Neural cell (in vitro differentiated cells): ENCODE measurements around the gene TNNT3. TPM values are rescaled to one million over a fixed set of nuclear protein-coding genes. Genes with fewer than 3 reads are reported as not detected.

Experiments
- H2AFZ ChIP-seq: fragments of 200-600, 300-800 bp; sonication (generic), shearing (Covaris generic); 2 replicates; pipeline ENCODE4 v1.6.0; 2014; ENCODE audit warnings: low read depth, mild to moderate bottlenecking, antibody characterized with exemption, low read length, moderate library complexity
- H3F3A ChIP-seq: fragments of 200-600 bp; shearing (Covaris generic); 2 replicates; pipeline ENCODE4 v1.6.1; 2016; ENCODE audit warnings: mild to moderate bottlenecking, moderate library complexity, mixed read lengths, antibody characterized with exemption, low read length; ENCODE audit not compliant: insufficient read depth, poor library complexity, severe bottlenecking
- H3K27ac ChIP-seq: fragments of 200-600, 300-800 bp; sonication (generic), shearing (Covaris generic); 2 replicates; pipeline ENCODE4 v1.5.1; 2014; ENCODE audit warnings: mild to moderate bottlenecking, low read length, moderate library complexity
- H3K27me3 ChIP-seq: fragments of 300-800, 200-600 bp; sonication (generic), shearing (Covaris generic); 2 replicates; pipeline ENCODE4 v1.6.0; 2014; ENCODE audit warnings: mild to moderate bottlenecking, low read depth, low read length, moderate library complexity; ENCODE audit not compliant: insufficient read depth
- H3K36me3 ChIP-seq: fragments of 300-800, 200-600 bp; sonication (generic), shearing (Covaris generic); 2 replicates; pipeline ENCODE4 v1.5.1; 2014; ENCODE audit warnings: mild to moderate bottlenecking, antibody characterized with exemption, low read length, moderate library complexity; ENCODE audit not compliant: insufficient read depth
- H3K4me2 ChIP-seq: fragments of 300-800, 200-600 bp; sonication (generic), shearing (Covaris generic); 2 replicates; pipeline ENCODE4 v1.6.0; 2014; ENCODE audit warnings: mild to moderate bottlenecking, low read length
- H3K4me3 ChIP-seq: fragments of 300-800, 200-600 bp; sonication (generic), shearing (Covaris generic); 2 replicates; pipeline ENCODE4 v1.5.1; 2014; ENCODE audit warnings: mild to moderate bottlenecking, low read length, moderate library complexity
- H3K79me2 ChIP-seq: fragments of 200-600 bp; shearing (Covaris generic); replicated peaks from 2 replicates; pipeline ENCODE4 v1.6.0; 2014; ENCODE audit warnings: mild to moderate bottlenecking, low read length, moderate library complexity; ENCODE audit not compliant: insufficient read depth
- H3K9ac ChIP-seq: fragments of 300-800, 200-600 bp; sonication (generic), shearing (Covaris generic); 2 replicates; pipeline ENCODE4 v1.6.1; 2016; ENCODE audit warnings: mild to moderate bottlenecking, low read length, mixed read lengths
- H3K9me2 ChIP-seq: fragments of 200-600 bp; shearing (Covaris generic); 2 replicates; pipeline ENCODE4 v1.6.1; 2016; ENCODE audit warnings: mild to moderate bottlenecking, low read length, mixed read lengths; ENCODE audit not compliant: insufficient read depth
- H3K9me3 ChIP-seq: fragments of 200-600, 300-800 bp; sonication (generic), shearing (Covaris generic); 2 replicates; pipeline ENCODE4 v1.6.1; 2016; ENCODE audit warnings: mild to moderate bottlenecking, mixed run types, low read length, moderate library complexity, mixed read lengths
- H4K20me1 ChIP-seq: fragments of 200-600 bp; shearing (Covaris generic); 2 replicates; pipeline ENCODE4 v1.6.1; 2016; ENCODE audit warnings: mild to moderate bottlenecking, mixed run types; ENCODE audit not compliant: insufficient read depth
- EP300 ChIP-seq: fragments of 450-650 bp; conservative IDR thresholded peaks from 2 replicates; pipeline ENCODE4 v1.6.1; 2014; ENCODE audit warnings: antibody characterized with exemption, mild to moderate bottlenecking, moderate library complexity; ENCODE audit not compliant: poor library complexity, severe bottlenecking
- EZH2 ChIP-seq: fragments of 200-600, 300-800 bp; shearing (Covaris generic), sonication (generic); IDR thresholded peaks from 2 replicates; pipeline ENCODE4 v1.6.1; 2014; ENCODE audit warnings: antibody characterized with exemption, low read length, borderline replicate concordance, mild to moderate bottlenecking; ENCODE audit not compliant: insufficient read depth, poor library complexity, severe bottlenecking
- MXI1 ChIP-seq: fragments of 450-650 bp; conservative IDR thresholded peaks from 2 replicates; pipeline ENCODE4 v1.6.1; 2014; ENCODE audit warnings: antibody characterized with exemption, mild to moderate bottlenecking; ENCODE audit not compliant: poor library complexity, severe bottlenecking
- POLR2AphosphoS5 ChIP-seq: IDR thresholded peaks from 2 replicates; pipeline ENCODE4 v1.6.1; 2012
- RAD21 ChIP-seq: fragments of 450-650 bp; conservative IDR thresholded peaks from 2 replicates; pipeline ENCODE4 v1.6.1; 2014; ENCODE audit warnings: antibody characterized with exemption, mild to moderate bottlenecking, moderate library complexity
- SMC3 ChIP-seq: fragments of 450-650 bp; conservative IDR thresholded peaks from 2 replicates; pipeline ENCODE4 v1.6.1; 2014; ENCODE audit warnings: antibody characterized with exemption, mild to moderate bottlenecking, moderate library complexity; ENCODE audit not compliant: poor library complexity
- TAF1 ChIP-seq: IDR thresholded peaks from 2 replicates; pipeline ENCODE4 v1.6.1; 2012; ENCODE audit warnings: low read depth
- polyA plus RNA-seq: library from polyadenylated mRNA; depleted of rRNA; stranded (reverse); fragments of >200 nt; gene quantifications from 2 replicates; pipeline ENCODE4 v1.2.3, GENCODE V29; 2014
- TF ChIP-seq, protein P1 (sequence below): IDR thresholded peaks from 2 replicates; pipeline ENCODE4 v1.6.1; 2012; ENCODE audit warnings: borderline replicate concordance
- TF ChIP-seq, protein P2 (sequence below): fragments of 450-650 bp; IDR thresholded peaks from 2 replicates; pipeline ENCODE4 v1.5.1; 2014; ENCODE audit warnings: antibody characterized with exemption, mild to moderate bottlenecking, moderate library complexity; ENCODE audit not compliant: poor library complexity, severe bottlenecking

The TNNT3 gene
- polyA plus RNA-seq, 1 donor from 2014 or later: not detected

DNA sequence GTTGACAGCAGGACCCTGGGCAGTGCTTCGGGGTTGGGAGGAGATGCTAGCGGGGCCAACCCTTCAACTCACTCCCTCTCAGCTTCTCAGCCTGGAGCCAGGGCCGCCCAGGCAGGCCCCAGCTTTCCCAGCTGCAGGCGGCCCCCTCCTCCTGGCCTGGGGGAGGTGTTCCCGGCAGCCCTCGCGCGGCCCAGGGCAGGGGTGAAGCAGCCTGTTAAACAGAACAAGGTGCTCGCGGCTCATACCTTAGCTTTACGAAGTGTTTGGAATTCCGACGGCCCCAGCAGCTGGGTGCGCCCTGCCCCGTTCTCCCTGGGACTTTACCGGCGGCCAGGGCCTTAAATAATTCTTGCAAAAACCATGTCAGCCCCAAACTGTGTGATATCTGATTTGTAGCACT lies 44.8 kb downstream of the TNNT3 start:
- Histone ChIP-seq H3K79me2 (no peaks in the 10 kb centered on the region), H3F3A (no peaks in the 10 kb centered on the region), H3K4me2 (no peak overlapping the region), H3K36me3 (no peaks in the 10 kb centered on the region), H3K9me3 (no peaks in the 10 kb centered on the region), H4K20me1 (no peaks in the 10 kb centered on the region), H3K9me2 (no peaks in the 10 kb centered on the region), H3K9ac (no peak overlapping the region), H3K27me3 (no peaks in the 10 kb centered on the region), H3K4me3 (no peak overlapping the region), H3K27ac (no peak overlapping the region), H2AFZ (no peak overlapping the region)
- TF ChIP-seq, protein P1, sequence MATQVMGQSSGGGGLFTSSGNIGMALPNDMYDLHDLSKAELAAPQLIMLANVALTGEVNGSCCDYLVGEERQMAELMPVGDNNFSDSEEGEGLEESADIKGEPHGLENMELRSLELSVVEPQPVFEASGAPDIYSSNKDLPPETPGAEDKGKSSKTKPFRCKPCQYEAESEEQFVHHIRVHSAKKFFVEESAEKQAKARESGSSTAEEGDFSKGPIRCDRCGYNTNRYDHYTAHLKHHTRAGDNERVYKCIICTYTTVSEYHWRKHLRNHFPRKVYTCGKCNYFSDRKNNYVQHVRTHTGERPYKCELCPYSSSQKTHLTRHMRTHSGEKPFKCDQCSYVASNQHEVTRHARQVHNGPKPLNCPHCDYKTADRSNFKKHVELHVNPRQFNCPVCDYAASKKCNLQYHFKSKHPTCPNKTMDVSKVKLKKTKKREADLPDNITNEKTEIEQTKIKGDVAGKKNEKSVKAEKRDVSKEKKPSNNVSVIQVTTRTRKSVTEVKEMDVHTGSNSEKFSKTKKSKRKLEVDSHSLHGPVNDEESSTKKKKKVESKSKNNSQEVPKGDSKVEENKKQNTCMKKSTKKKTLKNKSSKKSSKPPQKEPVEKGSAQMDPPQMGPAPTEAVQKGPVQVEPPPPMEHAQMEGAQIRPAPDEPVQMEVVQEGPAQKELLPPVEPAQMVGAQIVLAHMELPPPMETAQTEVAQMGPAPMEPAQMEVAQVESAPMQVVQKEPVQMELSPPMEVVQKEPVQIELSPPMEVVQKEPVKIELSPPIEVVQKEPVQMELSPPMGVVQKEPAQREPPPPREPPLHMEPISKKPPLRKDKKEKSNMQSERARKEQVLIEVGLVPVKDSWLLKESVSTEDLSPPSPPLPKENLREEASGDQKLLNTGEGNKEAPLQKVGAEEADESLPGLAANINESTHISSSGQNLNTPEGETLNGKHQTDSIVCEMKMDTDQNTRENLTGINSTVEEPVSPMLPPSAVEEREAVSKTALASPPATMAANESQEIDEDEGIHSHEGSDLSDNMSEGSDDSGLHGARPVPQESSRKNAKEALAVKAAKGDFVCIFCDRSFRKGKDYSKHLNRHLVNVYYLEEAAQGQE: no peak
- TF ChIP-seq EP300 (no peak), SMC3 (no peak)

DNA sequence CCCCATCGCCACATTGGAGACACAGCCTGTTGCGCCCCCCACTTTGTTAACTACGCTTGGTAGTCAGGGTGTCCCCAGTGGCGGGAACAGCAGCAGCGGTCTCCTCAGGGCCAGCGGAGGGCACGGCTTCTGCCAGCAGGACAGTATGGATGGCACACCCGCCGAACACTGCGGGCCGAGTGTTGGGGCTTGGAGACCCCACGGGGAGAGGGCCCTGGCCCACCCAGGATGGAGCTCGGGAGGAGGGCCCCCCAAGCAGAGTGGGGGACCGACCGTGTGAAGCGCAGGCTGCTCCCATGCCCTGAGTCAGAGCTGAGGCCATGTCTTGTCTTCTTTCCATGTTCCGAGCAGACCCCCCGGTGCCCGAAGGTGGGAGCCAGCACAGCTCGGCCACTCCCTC lies 45.5 kb downstream of the TNNT3 start:
- Histone ChIP-seq H3K27me3 (no peaks in the 10 kb centered on the region), H3F3A (no peaks in the 10 kb centered on the region), H3K36me3 (no peaks in the 10 kb centered on the region), H3K27ac (no peak overlapping the region), H3K9ac (no peak overlapping the region), H2AFZ (no peak overlapping the region), H3K4me2 (no peak overlapping the region), H4K20me1 (no peaks in the 10 kb centered on the region), H3K9me3 (no peaks in the 10 kb centered on the region), H3K79me2 (no peaks in the 10 kb centered on the region), H3K4me3 (no peak overlapping the region), H3K9me2 (no peaks in the 10 kb centered on the region)
- TF ChIP-seq TAF1 (no peak), RAD21 (no peak), POLR2AphosphoS5 (no peak), EP300 (no peak), SMC3 (no peak), EZH2 (no peak), MXI1 (no peak)
- TF ChIP-seq, protein P1: no peak
- TF ChIP-seq, protein P2, sequence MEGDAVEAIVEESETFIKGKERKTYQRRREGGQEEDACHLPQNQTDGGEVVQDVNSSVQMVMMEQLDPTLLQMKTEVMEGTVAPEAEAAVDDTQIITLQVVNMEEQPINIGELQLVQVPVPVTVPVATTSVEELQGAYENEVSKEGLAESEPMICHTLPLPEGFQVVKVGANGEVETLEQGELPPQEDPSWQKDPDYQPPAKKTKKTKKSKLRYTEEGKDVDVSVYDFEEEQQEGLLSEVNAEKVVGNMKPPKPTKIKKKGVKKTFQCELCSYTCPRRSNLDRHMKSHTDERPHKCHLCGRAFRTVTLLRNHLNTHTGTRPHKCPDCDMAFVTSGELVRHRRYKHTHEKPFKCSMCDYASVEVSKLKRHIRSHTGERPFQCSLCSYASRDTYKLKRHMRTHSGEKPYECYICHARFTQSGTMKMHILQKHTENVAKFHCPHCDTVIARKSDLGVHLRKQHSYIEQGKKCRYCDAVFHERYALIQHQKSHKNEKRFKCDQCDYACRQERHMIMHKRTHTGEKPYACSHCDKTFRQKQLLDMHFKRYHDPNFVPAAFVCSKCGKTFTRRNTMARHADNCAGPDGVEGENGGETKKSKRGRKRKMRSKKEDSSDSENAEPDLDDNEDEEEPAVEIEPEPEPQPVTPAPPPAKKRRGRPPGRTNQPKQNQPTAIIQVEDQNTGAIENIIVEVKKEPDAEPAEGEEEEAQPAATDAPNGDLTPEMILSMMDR: no peak
